Measurements from ENCODE around the gene SVOP. TPM values are rescaled to one million over a fixed set of nuclear protein-coding genes. Genes with fewer than 3 reads are reported as not detected.

SVOP gene
- total and polyA plus RNA-seq, 2 of the 8 experiments (the other 6 are each of a cell fraction or from before 2014, with no cell fraction given) = 0.06 TPM; not detected in 1

DNA sequence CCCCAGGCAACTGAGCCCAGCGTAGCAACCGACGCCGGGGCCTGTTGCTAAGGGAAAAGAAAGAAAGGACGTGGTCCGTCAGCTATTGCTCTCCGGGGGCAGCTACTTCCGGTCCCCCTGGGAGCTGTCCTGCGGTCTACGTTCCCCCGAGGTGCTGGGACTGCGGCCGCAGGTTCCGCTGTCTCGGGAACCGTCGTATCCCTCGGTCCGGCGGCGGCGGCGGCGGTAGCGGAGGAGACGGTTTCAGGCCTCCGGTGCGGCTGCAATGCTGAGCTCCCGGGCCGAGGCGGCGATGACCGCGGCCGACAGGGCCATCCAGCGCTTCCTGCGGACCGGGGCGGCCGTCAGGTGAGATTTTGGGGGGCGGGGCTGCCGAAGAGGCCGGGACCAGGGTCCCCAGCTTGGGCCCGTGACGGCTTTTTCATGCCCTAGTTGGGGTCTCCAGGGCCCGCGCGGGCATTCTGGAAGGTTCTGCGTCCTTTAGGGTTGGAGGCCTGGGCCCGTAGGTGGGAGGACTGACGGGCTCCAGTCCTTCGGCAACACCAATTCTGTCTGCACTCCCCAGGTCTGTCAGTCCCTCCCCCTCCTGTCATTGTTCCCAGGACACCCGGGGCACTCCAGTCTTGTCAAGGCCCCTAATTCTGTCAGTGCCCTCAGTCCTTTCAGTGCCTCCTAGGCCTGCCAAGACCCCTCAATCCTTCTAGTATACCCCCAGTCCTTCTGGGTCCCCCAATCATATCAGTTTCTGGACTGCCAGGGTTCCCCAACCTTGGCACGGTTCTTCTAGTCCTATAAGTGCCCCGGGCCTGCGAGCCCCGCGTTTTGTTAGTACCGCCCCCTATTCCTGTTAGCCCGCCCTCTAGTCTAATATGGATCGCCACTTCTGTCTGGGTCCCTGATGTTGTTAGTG lies 31.8 kb upstream of the SVOP start, which contains the start of gene USP30 (continued):
- no peak for TF ChIP-seq FOSL1 (IDR thresholded peaks at IDR 0.05; ENCODE audit: insufficient read depth, low read depth, low read length)
- peak; percentile 95 to 99 for TF ChIP-seq SIN3A (conservative IDR thresholded peaks at IDR 0.05 in 1 of 2, IDR thresholded peaks at IDR 0.05 in 1 of 2; ENCODE audit: low read depth in 1 of 2, low read length in 2 of 2)
- TF ChIP-seq, protein P1, sequence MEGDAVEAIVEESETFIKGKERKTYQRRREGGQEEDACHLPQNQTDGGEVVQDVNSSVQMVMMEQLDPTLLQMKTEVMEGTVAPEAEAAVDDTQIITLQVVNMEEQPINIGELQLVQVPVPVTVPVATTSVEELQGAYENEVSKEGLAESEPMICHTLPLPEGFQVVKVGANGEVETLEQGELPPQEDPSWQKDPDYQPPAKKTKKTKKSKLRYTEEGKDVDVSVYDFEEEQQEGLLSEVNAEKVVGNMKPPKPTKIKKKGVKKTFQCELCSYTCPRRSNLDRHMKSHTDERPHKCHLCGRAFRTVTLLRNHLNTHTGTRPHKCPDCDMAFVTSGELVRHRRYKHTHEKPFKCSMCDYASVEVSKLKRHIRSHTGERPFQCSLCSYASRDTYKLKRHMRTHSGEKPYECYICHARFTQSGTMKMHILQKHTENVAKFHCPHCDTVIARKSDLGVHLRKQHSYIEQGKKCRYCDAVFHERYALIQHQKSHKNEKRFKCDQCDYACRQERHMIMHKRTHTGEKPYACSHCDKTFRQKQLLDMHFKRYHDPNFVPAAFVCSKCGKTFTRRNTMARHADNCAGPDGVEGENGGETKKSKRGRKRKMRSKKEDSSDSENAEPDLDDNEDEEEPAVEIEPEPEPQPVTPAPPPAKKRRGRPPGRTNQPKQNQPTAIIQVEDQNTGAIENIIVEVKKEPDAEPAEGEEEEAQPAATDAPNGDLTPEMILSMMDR (IDR thresholded peaks at IDR 0.05; ENCODE audit: control extremely low read depth in 1 of 3, insufficient read depth in 1 of 3, low read depth in 1 of 3, low read length in 3 of 3) = no peak
- no peak for TF ChIP-seq POLR2AphosphoS5 (IDR thresholded peaks at IDR 0.05; ENCODE audit: low read depth, low read length)
- TF ChIP-seq BRCA1 (IDR thresholded peaks at IDR 0.05; ENCODE audit: low read depth, low read length) = no peak; the same call in 1 of the 2 replicates
- no peak for TF ChIP-seq RFX5 (IDR thresholded peaks at IDR 0.05; ENCODE audit: borderline replicate concordance, low read depth, low read length)
- no peak for TF ChIP-seq CHD1 (IDR thresholded peaks at IDR 0.05; ENCODE audit: low read depth, low read length)
- TF ChIP-seq POLR2A (IDR thresholded peaks at IDR 0.05; ENCODE audit: control extremely low read depth in 1 of 2, low read depth in 2 of 2, low read length in 2 of 2) = no peak
- TF ChIP-seq RXRA (IDR thresholded peaks at IDR 0.05; ENCODE audit: insufficient read depth, low read depth, low read length) = no peak
- peak; percentile 55 for TF ChIP-seq TAF7 (optimal IDR thresholded peaks at IDR 0.05; ENCODE audit: borderline replicate concordance, low read depth, low read length)
- TF ChIP-seq RNF2 (IDR thresholded peaks at IDR 0.05; ENCODE audit: borderline replicate concordance, low read depth, low read length, missing control alignments, poor library complexity, severe bottlenecking) = no peak
- peak in 1 of 2 experiments; percentile 50; a peak in 1 of 3 replicates for TF ChIP-seq EP300 (IDR thresholded peaks at IDR 0.05; ENCODE audit: borderline replicate concordance in 1 of 2, low read depth in 2 of 2, low read length in 2 of 2)
- TF ChIP-seq CBX5 (IDR thresholded peaks at IDR 0.05; ENCODE audit: low read depth, low read length) = no peak
- no peak for TF ChIP-seq NRF1 (IDR thresholded peaks at IDR 0.05; ENCODE audit: low read depth, low read length)
- TF ChIP-seq, protein P2, sequence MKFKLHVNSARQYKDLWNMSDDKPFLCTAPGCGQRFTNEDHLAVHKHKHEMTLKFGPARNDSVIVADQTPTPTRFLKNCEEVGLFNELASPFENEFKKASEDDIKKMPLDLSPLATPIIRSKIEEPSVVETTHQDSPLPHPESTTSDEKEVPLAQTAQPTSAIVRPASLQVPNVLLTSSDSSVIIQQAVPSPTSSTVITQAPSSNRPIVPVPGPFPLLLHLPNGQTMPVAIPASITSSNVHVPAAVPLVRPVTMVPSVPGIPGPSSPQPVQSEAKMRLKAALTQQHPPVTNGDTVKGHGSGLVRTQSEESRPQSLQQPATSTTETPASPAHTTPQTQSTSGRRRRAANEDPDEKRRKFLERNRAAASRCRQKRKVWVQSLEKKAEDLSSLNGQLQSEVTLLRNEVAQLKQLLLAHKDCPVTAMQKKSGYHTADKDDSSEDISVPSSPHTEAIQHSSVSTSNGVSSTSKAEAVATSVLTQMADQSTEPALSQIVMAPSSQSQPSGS (IDR thresholded peaks at IDR 0.05; ENCODE audit: low read length) = peak; percentile 73
- TF ChIP-seq, protein P3, sequence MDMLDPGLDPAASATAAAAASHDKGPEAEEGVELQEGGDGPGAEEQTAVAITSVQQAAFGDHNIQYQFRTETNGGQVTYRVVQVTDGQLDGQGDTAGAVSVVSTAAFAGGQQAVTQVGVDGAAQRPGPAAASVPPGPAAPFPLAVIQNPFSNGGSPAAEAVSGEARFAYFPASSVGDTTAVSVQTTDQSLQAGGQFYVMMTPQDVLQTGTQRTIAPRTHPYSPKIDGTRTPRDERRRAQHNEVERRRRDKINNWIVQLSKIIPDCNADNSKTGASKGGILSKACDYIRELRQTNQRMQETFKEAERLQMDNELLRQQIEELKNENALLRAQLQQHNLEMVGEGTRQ (IDR thresholded peaks at IDR 0.05; ENCODE audit: low read length) = no peak
